H1 (cell line): ENCODE results near the gene SULT2B1. TPM values are rescaled to one million over a fixed set of nuclear protein-coding genes. Genes with fewer than 3 reads are reported as not detected.

Experiments
- CTCF ChIA-PET: fragments of 300-600 bp; sonication (Branson Sonifier 250); formaldehyde crosslinking; loops from one replicate; lab custom pipeline; 2021; ENCODE audit not compliant: partially characterized antibody; lab: Charles Lee
- POLR2A ChIA-PET: fragments of 300-600 bp; sonication (Branson Sonifier 250); formaldehyde crosslinking; loops from one replicate; lab custom pipeline; 2021; ENCODE audit warnings: inconsistent platforms; ENCODE audit not compliant: partially characterized antibody; lab: Charles Lee
- DNase-seq, 2 experiments: peaks; one replicate each; pipeline versions ENCODE4 v3.0.0 to v3.0.0-alpha.2; 2010 to 2022; ENCODE audit warnings: low spot score in 2 of 2, low read depth in 1 of 2, mixed read lengths in 1 of 2
- FAIRE-seq: peaks from 2 replicates; lab custom pipeline; 2011; peaks lifted over from hg19 to GRCh38; lab: Jason Lieb, UNC
- H2AFZ ChIP-seq: 2 replicates; pipeline ENCODE4 v1.8.1; 2012; ENCODE audit warnings: low read length, inconsistent platforms
- H2AK5ac ChIP-seq: 2 replicates; pipeline ENCODE4 v1.6.1; 2013; ENCODE audit warnings: low read depth, low read length
- H2BK120ac ChIP-seq: replicated peaks from 2 replicates; pipeline ENCODE3; 2013; ENCODE audit warnings: low read depth, low read length, inconsistent platforms
- H2BK12ac ChIP-seq: 2 replicates; pipeline ENCODE4 v1.6.1; 2013; ENCODE audit warnings: low read depth, low read length
- H2BK15ac ChIP-seq: 2 replicates; pipeline ENCODE4 v1.6.1; 2013; ENCODE audit warnings: low read length
- H2BK20ac ChIP-seq: 2 replicates; pipeline ENCODE4 v1.6.1; 2013; ENCODE audit warnings: low read length
- H2BK5ac ChIP-seq: 2 replicates; pipeline ENCODE4 v1.6.1; 2013; ENCODE audit warnings: low read depth, low read length
- H3K14ac ChIP-seq: 2 replicates; pipeline ENCODE4 v1.6.1; 2013; ENCODE audit warnings: inconsistent platforms; ENCODE audit not compliant: insufficient read length
- H3K18ac ChIP-seq: 2 replicates; pipeline ENCODE4 v1.6.1; 2013; ENCODE audit warnings: low read length; ENCODE audit errors: extremely low read depth
- H3K23ac ChIP-seq: 2 replicates; pipeline ENCODE4 v1.6.1; 2013; ENCODE audit warnings: inconsistent platforms; ENCODE audit not compliant: insufficient read length
- H3K23me2 ChIP-seq: 2 replicates; pipeline ENCODE4 v1.6.1; 2013; ENCODE audit warnings: low read depth, low read length
- H3K27ac ChIP-seq: 2 replicates; pipeline ENCODE4 v1.6.1; 2011; ENCODE audit warnings: low read depth, low read length, inconsistent platforms
- H3K27me3 ChIP-seq, 4 experiments: replicated peaks in 1 of 4; 1 replicate in 1 of 4; 2 replicates in 3 of 4; pipeline versions ENCODE4 v1.6.1 to v1.8.1; 2011 to 2013; ENCODE audit warnings: low read length in 3 of 4, mild to moderate bottlenecking in 3 of 4, inconsistent platforms in 2 of 4, mixed read lengths in 2 of 4, moderate library complexity in 1 of 4; ENCODE audit not compliant: control insufficient read depth in 3 of 4, insufficient read depth in 3 of 4; ENCODE audit errors: extremely low read depth in 1 of 4
- H3K36me3 ChIP-seq, 4 experiments: 2 replicates each; pipeline versions ENCODE4 v1.6.1 to v1.8.1; 2011 to 2013; ENCODE audit warnings: mild to moderate bottlenecking in 4 of 4, low read length in 3 of 4, moderate library complexity in 2 of 4, control low read depth in 1 of 4, inconsistent platforms in 1 of 4; ENCODE audit not compliant: insufficient read depth in 4 of 4, control insufficient read depth in 2 of 4
- H3K4ac ChIP-seq: replicated peaks from 2 replicates; pipeline ENCODE3; 2013; ENCODE audit warnings: low read length, low read depth, mixed read lengths, inconsistent platforms; ENCODE audit not compliant: insufficient read length
- H3K4me1 ChIP-seq, 4 experiments: replicated peaks in 1 of 4; 1 replicate in 1 of 4; 2 replicates in 3 of 4; pipeline versions ENCODE4 v1.6.1 to v1.8.1; 2011 to 2013; ENCODE audit warnings: low read length in 3 of 4, inconsistent platforms in 2 of 4, mixed read lengths in 1 of 4; ENCODE audit not compliant: insufficient read depth in 4 of 4, control insufficient read depth in 3 of 4
- H3K4me2 ChIP-seq, 2 experiments: 2 replicates each; pipeline versions ENCODE4 v1.6.1 to v1.8.1; 2011 to 2013; ENCODE audit warnings: low read depth in 2 of 2, low read length in 2 of 2, control low read depth in 1 of 2, inconsistent platforms in 1 of 2, mild to moderate bottlenecking in 1 of 2; ENCODE audit not compliant: insufficient read depth in 1 of 2
- H3K4me3 ChIP-seq, 4 experiments: fragments of 200-600, 300-600 bp in 1 of 4; sonication (generic), shearing (Covaris generic), sonication (Bioruptor Twin) in 1 of 4; 2 replicates each; pipeline versions ENCODE4 v1.5.1 to v1.8.1; 2011 to 2016; ENCODE audit warnings: low read length in 4 of 4, low read depth in 3 of 4, control low read depth in 2 of 4, inconsistent platforms in 2 of 4, mild to moderate bottlenecking in 2 of 4, mixed read lengths in 1 of 4, moderate library complexity in 1 of 4; ENCODE audit not compliant: insufficient read depth in 2 of 4; ENCODE audit errors: extremely low read depth in 1 of 4
- H3K56ac ChIP-seq: replicated peaks from 2 replicates; pipeline ENCODE3; 2013; ENCODE audit warnings: low read depth, mild to moderate bottlenecking, mixed read lengths, low read length, inconsistent platforms; ENCODE audit not compliant: insufficient read length
- H3K79me1 ChIP-seq: 2 replicates; pipeline ENCODE4 v1.6.1; 2013; ENCODE audit warnings: low read depth, low read length, control low read depth
- H3K79me2 ChIP-seq, 2 experiments: 2 replicates each; pipeline versions ENCODE4 v1.6.1 to v1.8.1; 2012 to 2013; ENCODE audit warnings: low read length in 2 of 2, mild to moderate bottlenecking in 2 of 2, inconsistent platforms in 1 of 2; ENCODE audit not compliant: insufficient read depth in 2 of 2, control insufficient read depth in 1 of 2
- H3K9ac ChIP-seq, 4 experiments: replicated peaks in 1 of 4; 1 replicate in 1 of 4; 2 replicates in 3 of 4; pipeline versions ENCODE4 v1.6.1 to v1.8.1; 2011 to 2013; ENCODE audit warnings: low read depth in 3 of 4, low read length in 3 of 4, control low read depth in 2 of 4, mild to moderate bottlenecking in 2 of 4, moderate library complexity in 2 of 4, inconsistent platforms in 1 of 4; ENCODE audit errors: extremely low read depth in 1 of 4
- H3K9me3 ChIP-seq, 2 experiments: 2 replicates each; pipeline versions ENCODE4 v1.6.1 to v1.8.1; 2012 to 2013; ENCODE audit warnings: mild to moderate bottlenecking in 2 of 2, moderate library complexity in 2 of 2, control low read depth in 1 of 2, inconsistent platforms in 1 of 2, low read depth in 1 of 2, low read length in 1 of 2, mixed read lengths in 1 of 2; ENCODE audit not compliant: insufficient read depth in 2 of 2
- H4K20me1 ChIP-seq, 2 experiments: replicated peaks in 1 of 2; 2 replicates each; pipeline versions ENCODE3 to v1.8.1; 2011 to 2013; ENCODE audit warnings: inconsistent platforms in 2 of 2, low read length in 2 of 2, mild to moderate bottlenecking in 1 of 2; ENCODE audit not compliant: insufficient read depth in 2 of 2, control insufficient read depth in 1 of 2
- H4K5ac ChIP-seq: 2 replicates; pipeline ENCODE4 v1.6.1; 2013; ENCODE audit warnings: low read length, low read depth, mixed read lengths, inconsistent platforms; ENCODE audit not compliant: insufficient read length
- H4K8ac ChIP-seq: 2 replicates; pipeline ENCODE4 v1.8.0; 2013; ENCODE audit warnings: mild to moderate bottlenecking, moderate library complexity, low read length, inconsistent platforms; ENCODE audit not compliant: insufficient read depth; ENCODE audit errors: extremely low read depth
- H4K91ac ChIP-seq: replicated peaks from 2 replicates; pipeline ENCODE3; 2013; ENCODE audit warnings: low read length, mixed read lengths, inconsistent platforms; ENCODE audit not compliant: insufficient read length
- ASH2L ChIP-seq: fragments of 200-600, 300-600 bp; sonication (generic); IDR thresholded peaks from one replicate; pipeline ENCODE4 v1.7.1; 2017; ENCODE audit warnings: low read length
- BCL11A ChIP-seq, 2 experiments: IDR thresholded peaks; one replicate each; pipeline ENCODE4 v1.6.1; 2011; ENCODE audit warnings: low read depth in 2 of 2, low read length in 2 of 2, mild to moderate bottlenecking in 2 of 2
- FOSL1 ChIP-seq: IDR thresholded peaks from 2 replicates; pipeline ENCODE4 v1.6.1; 2011; ENCODE audit warnings: mild to moderate bottlenecking, low read depth, low read length, moderate library complexity; ENCODE audit not compliant: insufficient read depth
- POLR2A ChIP-seq, 2 experiments: IDR thresholded peaks; 1 replicate in 1 of 2; 2 replicates in 1 of 2; pipeline ENCODE4 v1.6.1; 2011; ENCODE audit warnings: low read depth in 2 of 2, low read length in 2 of 2, mild to moderate bottlenecking in 2 of 2; ENCODE audit errors: control extremely low read depth in 1 of 2
- RFX5 ChIP-seq: IDR thresholded peaks from 2 replicates; pipeline ENCODE4 v1.6.1; 2011; ENCODE audit warnings: low read depth, low read length, improper control_type of control experiment, borderline replicate concordance
- RXRA ChIP-seq: IDR thresholded peaks from 2 replicates; pipeline ENCODE4 v1.6.1; 2011; ENCODE audit warnings: low read depth, mild to moderate bottlenecking, low read length, moderate library complexity; ENCODE audit not compliant: insufficient read depth
- SUZ12 ChIP-seq: fragments of 200-600 bp; sonication (generic); IDR thresholded peaks from 2 replicates; pipeline ENCODE4 v1.6.1; 2012; ENCODE audit warnings: mild to moderate bottlenecking, inconsistent platforms, low read length, moderate library complexity, mixed read lengths
- TCF12 ChIP-seq: IDR thresholded peaks from 2 replicates; pipeline ENCODE4 v1.6.1; 2011; ENCODE audit warnings: low read depth, mild to moderate bottlenecking, low read length
- WGBS, 2 experiments: shearing (Covaris generic) in 1 of 2; methylation state at CpG; one replicate each; pipeline versions ENCODE4 v1.1.6 to v1.1.7; 2013 to 2015; ENCODE audit warnings: low lambda C conversion rate in 2 of 2, mixed read lengths in 2 of 2, inconsistent platforms in 1 of 2, low coverage in 1 of 2, missing lambda C conversion rate in 1 of 2; ENCODE audit not compliant: insufficient replicate concordance in 2 of 2, insufficient coverage in 1 of 2, insufficient read length in 1 of 2; ENCODE audit errors: extremely low coverage in 1 of 2, missing lambda C conversion rate in 1 of 2; 5-methylcytosine and 5-hydroxymethylcytosine counted together
- polyA plus RNA-seq, 7 experiments: library from polyadenylated mRNA; depleted of rRNA in 3 of 7; stranded (reverse) in 5 of 7; unstranded in 2 of 7; fragments of >200 nt in 5 of 7; fragments of 200-250 nt in 2 of 7; gene quantifications; 1 replicate in 5 of 7; 2 replicates in 1 of 7; 4 replicates in 1 of 7; pipeline versions ENCODE4 v1.2.1 to v1.2.3, GENCODE V29; 2011 to 2013; ENCODE audit warnings: missing spikeins in 2 of 7, mixed read lengths in 2 of 7
- total RNA-seq: library from RNA; stranded (reverse); fragmentation: NEBNext Ultra II Directional; extraction: Animal tissue kit (Norgen Biotek cat#: 25700); gene quantifications from 2 replicates; pipeline ENCODE4 v1.2.1, GENCODE V29; 2021

Gene SULT2B1
- total and polyA plus RNA-seq, 2 of the 8 experiments (the other 6 are each of a cell fraction or from before 2014, with no cell fraction given) = 1.5 to 2.6 TPM

DNA sequence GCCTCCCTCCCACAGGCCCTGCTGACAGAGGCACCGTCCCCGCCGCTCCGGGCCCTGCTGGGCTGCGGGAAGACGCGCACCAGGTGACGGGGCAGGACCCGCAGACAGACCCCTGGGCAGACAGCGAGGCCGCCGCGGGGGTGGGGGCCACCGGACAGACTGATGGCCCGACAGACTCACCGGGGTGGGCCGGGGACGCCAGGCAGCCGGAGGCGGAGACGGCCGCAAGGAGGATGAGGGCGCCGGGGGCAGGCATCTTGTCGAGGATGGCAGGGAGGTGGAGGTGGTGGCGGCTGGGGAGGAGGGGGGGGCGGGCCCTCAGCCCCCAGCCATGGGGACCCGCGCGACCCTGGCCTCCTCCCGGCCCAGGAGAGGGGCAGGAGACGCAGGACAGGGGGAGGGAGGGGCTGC, 40.6 kb upstream of the SULT2B1 start:
- H2BK120ac ChIP-seq = no peak overlapping the region
- H3K36me3 ChIP-seq = no peaks in the 10 kb centered on the region
- H3K79me2 ChIP-seq = no peaks in the 10 kb centered on the region
- no peak overlapping the region for H2AK5ac ChIP-seq
- no peak overlapping the region for H4K91ac ChIP-seq
- no peak overlapping the region for H3K27ac ChIP-seq
- H4K20me1 ChIP-seq = peaks cover 0 to 5% of the 10 kb centered on the region in 2 experiments
- H2AFZ ChIP-seq = no peak overlapping the region
- no peak overlapping the region for H3K18ac ChIP-seq
- no peak overlapping the region; the same call in 1 of the 2 replicates for H4K8ac ChIP-seq
- no peak overlapping the region for H3K14ac ChIP-seq
- peak overlapping the region; percentile 91 to 98 for H3K4me2 ChIP-seq
- H3K9ac ChIP-seq = no peak overlapping the region
- H2BK12ac ChIP-seq = no peak overlapping the region
- H2BK15ac ChIP-seq = no peak overlapping the region
- no peak overlapping the region for H4K5ac ChIP-seq
- peaks cover 25% of the 10 kb centered on the region for H3K23me2 ChIP-seq
- peaks cover 0 to 12% (median 9%) of the 10 kb centered on the region in 4 experiments; a peak in 4 of 7 replicates for H3K27me3 ChIP-seq
- no peak overlapping the region for H3K56ac ChIP-seq
- no peak overlapping the region for H3K23ac ChIP-seq
- 3% methylated on average over 21 of the region's 32 CpGs; no CpG with 5 or more reads in 1 of the 2 experiments for WGBS, 2 experiments
- ChIA-PET CTCF (interaction anchor here (1.3 to 9.6 kb wide), 2 partner anchors 62 to 76 kb away, joined by 5 to 353 read pairs; no protein-coding TSS in a partner anchor), POLR2A (interaction anchor here (1.2 to 9.5 kb wide), 4 partner anchors 20 to 108 kb away, joined by 3 to 59 read pairs (median 4); partner anchors contain the start of genes FAM83E, RPL18 and SPHK2)
- H3K4me1 ChIP-seq = peaks cover 0 to 20% (median 10%) of the 10 kb centered on the region in 4 experiments; a peak in 5 of 7 replicates
- H2BK5ac ChIP-seq = no peak overlapping the region
- DNase-seq (peak in 1 of 2 experiments; percentile 74), FAIRE-seq (no peak)
- peak overlapping the region; percentile 18 to 63 (median 45); a peak in 7 of 8 replicates for H3K4me3 ChIP-seq
- H3K4ac ChIP-seq = no peak overlapping the region
- no peaks in the 10 kb centered on the region for H3K9me3 ChIP-seq
- H3K79me1 ChIP-seq = no peaks in the 10 kb centered on the region
- no peak overlapping the region for H2BK20ac ChIP-seq
- no peak for TF ChIP-seq ASH2L
- no peak for TF ChIP-seq TCF12
- TF ChIP-seq RXRA = no peak
- TF ChIP-seq POLR2A (IDR thresholded peaks at IDR 0.05; ENCODE audit: control extremely low read depth in 1 of 2, low read depth in 2 of 2, low read length in 2 of 2) = no peak
- no peak for TF ChIP-seq RFX5
- TF ChIP-seq BCL11A (IDR thresholded peaks at IDR 0.05; ENCODE audit: low read depth in 2 of 2, low read length in 2 of 2) = no peak
- no peak for TF ChIP-seq FOSL1
- no peak for TF ChIP-seq SUZ12
